Neural cell (in vitro differentiated cells): ENCODE data around the gene TBC1D3B. TPM values are rescaled to one million over a fixed set of nuclear protein-coding genes. Genes with fewer than 3 reads are reported as not detected.

Experiments used
- H2AFZ ChIP-seq: fragments of 200-600, 300-800 bp; sonication (generic), shearing (Covaris generic); 2 replicates; pipeline ENCODE4 v1.6.0; 2014; ENCODE audit warnings: low read depth, mild to moderate bottlenecking, antibody characterized with exemption, low read length, moderate library complexity
- H3F3A ChIP-seq: fragments of 200-600 bp; shearing (Covaris generic); 2 replicates; pipeline ENCODE4 v1.6.1; 2016; ENCODE audit warnings: mild to moderate bottlenecking, moderate library complexity, mixed read lengths, antibody characterized with exemption, low read length; ENCODE audit not compliant: insufficient read depth, poor library complexity, severe bottlenecking
- H3K27ac ChIP-seq: fragments of 200-600, 300-800 bp; sonication (generic), shearing (Covaris generic); 2 replicates; pipeline ENCODE4 v1.5.1; 2014; ENCODE audit warnings: mild to moderate bottlenecking, low read length, moderate library complexity
- H3K27me3 ChIP-seq: fragments of 300-800, 200-600 bp; sonication (generic), shearing (Covaris generic); 2 replicates; pipeline ENCODE4 v1.6.0; 2014; ENCODE audit warnings: mild to moderate bottlenecking, low read depth, low read length, moderate library complexity; ENCODE audit not compliant: insufficient read depth
- H3K36me3 ChIP-seq: fragments of 300-800, 200-600 bp; sonication (generic), shearing (Covaris generic); 2 replicates; pipeline ENCODE4 v1.5.1; 2014; ENCODE audit warnings: mild to moderate bottlenecking, antibody characterized with exemption, low read length, moderate library complexity; ENCODE audit not compliant: insufficient read depth
- H3K4me2 ChIP-seq: fragments of 300-800, 200-600 bp; sonication (generic), shearing (Covaris generic); 2 replicates; pipeline ENCODE4 v1.6.0; 2014; ENCODE audit warnings: mild to moderate bottlenecking, low read length
- H3K4me3 ChIP-seq: fragments of 300-800, 200-600 bp; sonication (generic), shearing (Covaris generic); 2 replicates; pipeline ENCODE4 v1.5.1; 2014; ENCODE audit warnings: mild to moderate bottlenecking, low read length, moderate library complexity
- H3K79me2 ChIP-seq: fragments of 200-600 bp; shearing (Covaris generic); replicated peaks from 2 replicates; pipeline ENCODE4 v1.6.0; 2014; ENCODE audit warnings: mild to moderate bottlenecking, low read length, moderate library complexity; ENCODE audit not compliant: insufficient read depth
- H3K9ac ChIP-seq: fragments of 300-800, 200-600 bp; sonication (generic), shearing (Covaris generic); 2 replicates; pipeline ENCODE4 v1.6.1; 2016; ENCODE audit warnings: mild to moderate bottlenecking, low read length, mixed read lengths
- H3K9me2 ChIP-seq: fragments of 200-600 bp; shearing (Covaris generic); 2 replicates; pipeline ENCODE4 v1.6.1; 2016; ENCODE audit warnings: mild to moderate bottlenecking, low read length, mixed read lengths; ENCODE audit not compliant: insufficient read depth
- H3K9me3 ChIP-seq: fragments of 200-600, 300-800 bp; sonication (generic), shearing (Covaris generic); 2 replicates; pipeline ENCODE4 v1.6.1; 2016; ENCODE audit warnings: mild to moderate bottlenecking, mixed run types, low read length, moderate library complexity, mixed read lengths
- H4K20me1 ChIP-seq: fragments of 200-600 bp; shearing (Covaris generic); 2 replicates; pipeline ENCODE4 v1.6.1; 2016; ENCODE audit warnings: mild to moderate bottlenecking, mixed run types; ENCODE audit not compliant: insufficient read depth
- CTCF ChIP-seq: fragments of 450-650 bp; IDR thresholded peaks from 2 replicates; pipeline ENCODE4 v1.5.1; 2014; ENCODE audit warnings: antibody characterized with exemption, mild to moderate bottlenecking, moderate library complexity; ENCODE audit not compliant: poor library complexity, severe bottlenecking
- EP300 ChIP-seq: fragments of 450-650 bp; conservative IDR thresholded peaks from 2 replicates; pipeline ENCODE4 v1.6.1; 2014; ENCODE audit warnings: antibody characterized with exemption, mild to moderate bottlenecking, moderate library complexity; ENCODE audit not compliant: poor library complexity, severe bottlenecking
- EZH2 ChIP-seq: fragments of 200-600, 300-800 bp; shearing (Covaris generic), sonication (generic); IDR thresholded peaks from 2 replicates; pipeline ENCODE4 v1.6.1; 2014; ENCODE audit warnings: antibody characterized with exemption, low read length, borderline replicate concordance, mild to moderate bottlenecking; ENCODE audit not compliant: insufficient read depth, poor library complexity, severe bottlenecking
- MXI1 ChIP-seq: fragments of 450-650 bp; conservative IDR thresholded peaks from 2 replicates; pipeline ENCODE4 v1.6.1; 2014; ENCODE audit warnings: antibody characterized with exemption, mild to moderate bottlenecking; ENCODE audit not compliant: poor library complexity, severe bottlenecking
- POLR2AphosphoS5 ChIP-seq: IDR thresholded peaks from 2 replicates; pipeline ENCODE4 v1.6.1; 2012
- RAD21 ChIP-seq: fragments of 450-650 bp; conservative IDR thresholded peaks from 2 replicates; pipeline ENCODE4 v1.6.1; 2014; ENCODE audit warnings: antibody characterized with exemption, mild to moderate bottlenecking, moderate library complexity
- REST ChIP-seq: IDR thresholded peaks from 2 replicates; pipeline ENCODE4 v1.6.1; 2012; ENCODE audit warnings: borderline replicate concordance
- SMC3 ChIP-seq: fragments of 450-650 bp; conservative IDR thresholded peaks from 2 replicates; pipeline ENCODE4 v1.6.1; 2014; ENCODE audit warnings: antibody characterized with exemption, mild to moderate bottlenecking, moderate library complexity; ENCODE audit not compliant: poor library complexity
- TAF1 ChIP-seq: IDR thresholded peaks from 2 replicates; pipeline ENCODE4 v1.6.1; 2012; ENCODE audit warnings: low read depth
- polyA plus RNA-seq: library from polyadenylated mRNA; depleted of rRNA; stranded (reverse); fragments of >200 nt; gene quantifications from 2 replicates; pipeline ENCODE4 v1.2.3, GENCODE V29; 2014

TBC1D3B gene
- polyA plus RNA-seq, 1 donor from 2014 or later: 9.8 TPM

- H3K27me3 ChIP-seq: no peaks in the 10 kb centered on the region
- H3K9me2 ChIP-seq: no peaks in the 10 kb centered on the region
- H2AFZ ChIP-seq: no peak overlapping the region
- no peaks in the 10 kb centered on the region for H4K20me1 ChIP-seq
- H3K79me2 ChIP-seq: no peaks in the 10 kb centered on the region
- no peak overlapping the region for H3K9ac ChIP-seq
- H3K36me3 ChIP-seq: no peaks in the 10 kb centered on the region
- TF ChIP-seq EP300 (no peak), REST (no peak), CTCF (no peak), RAD21 (no peak), SMC3 (no peak), MXI1 (no peak), POLR2AphosphoS5 (no peak), TAF1 (no peak), EZH2 (no peak)
- H3K27ac ChIP-seq: no peak overlapping the region
- no peaks in the 10 kb centered on the region for H3K9me3 ChIP-seq
- H3K4me2 ChIP-seq: no peak overlapping the region
- H3K4me3 ChIP-seq: no peak overlapping the region
- no peaks in the 10 kb centered on the region for H3F3A ChIP-seq
These were observed 40.0 kb downstream of the TBC1D3B start for GRCh38 chr17:36136439-36136838.

GRCh38 chr17:36136036-36136435 is 40.4 kb downstream of the TBC1D3B start:
- Histone ChIP-seq H3K9me3 (no peaks in the 10 kb centered on the region), H3K79me2 (no peaks in the 10 kb centered on the region), H3K4me2 (no peak overlapping the region), H2AFZ (no peak overlapping the region), H3K9ac (no peak overlapping the region), H3K9me2 (no peaks in the 10 kb centered on the region), H3K27me3 (no peaks in the 10 kb centered on the region), H4K20me1 (no peaks in the 10 kb centered on the region), H3K36me3 (no peaks in the 10 kb centered on the region), H3K27ac (no peak overlapping the region), H3F3A (no peaks in the 10 kb centered on the region), H3K4me3 (no peak overlapping the region)
- TF ChIP-seq SMC3: no peak
- no peak for TF ChIP-seq EZH2
- TF ChIP-seq CTCF: no peak
- TF ChIP-seq REST: no peak
- TF ChIP-seq MXI1: no peak
- TF ChIP-seq TAF1: no peak
- no peak for TF ChIP-seq EP300
- TF ChIP-seq POLR2AphosphoS5: no peak
- no peak for TF ChIP-seq RAD21
